ENCODE data around the gene MUC3A. TPM values are rescaled to one million over a fixed set of nuclear protein-coding genes. Genes with fewer than 3 reads are reported as not detected.

MUC3A gene
- total RNA-seq, 2 donors from 2014 or later = 0.49 TPM; not detected in 1

- Histone ChIP-seq H3K4me3 (no peak overlapping the region), H3K9me3 (no peaks in the 10 kb centered on the region), H3K36me3 (no peaks in the 10 kb centered on the region), H3K27ac (no peak overlapping the region), H3K27me3 (replicated peaks; ENCODE audit: insufficient read depth) (peaks cover 3% of the 10 kb centered on the region), H3K4me1 (ENCODE audit: control insufficient read depth in 1 of 2, low read depth in 2 of 2) (no peaks in the 10 kb centered on the region)
- ATAC-seq (ENCODE audit: insufficient number of reproducible peaks, low FRiP score, low read depth) (no peak), DNase-seq (ENCODE audit: low spot score) (no peak)
- no peak for TF ChIP-seq CTCF (IDR thresholded peaks at IDR 0.05)
Observed at GRCh38 chr7:100959894-100960293, 10.6 kb downstream of the MUC3A start.

- DNase-seq (ENCODE audit: low spot score) = no peak
- Histone ChIP-seq H3K27ac (no peak overlapping the region), H3K27me3 (replicated peaks; ENCODE audit: insufficient read depth) (peaks cover 19% of the 10 kb centered on the region), H3K36me3 (no peaks in the 10 kb centered on the region), H3K4me3 (no peak overlapping the region), H3K9me3 (no peaks in the 10 kb centered on the region), H3K4me1 (ENCODE audit: control insufficient read depth in 1 of 2, low read depth in 2 of 2) (peaks cover 13 to 15% of the 10 kb centered on the region in 2 donors)
- no peak for ATAC-seq (ENCODE audit: insufficient number of reproducible peaks, low FRiP score, low read depth)
- no peak for TF ChIP-seq CTCF (IDR thresholded peaks at IDR 0.05)
Observed at GRCh38 chr7:100962537-100962936, 13.2 kb downstream of the MUC3A start.

- no peak for ATAC-seq (ENCODE audit: insufficient number of reproducible peaks, low FRiP score, low read depth)
- Histone ChIP-seq H3K4me1 (ENCODE audit: control insufficient read depth in 1 of 2, low read depth in 2 of 2) (peaks cover 13 to 15% of the 10 kb centered on the region in 2 donors), H3K9me3 (no peaks in the 10 kb centered on the region), H3K4me3 (no peak overlapping the region), H3K27me3 (replicated peaks; ENCODE audit: insufficient read depth) (peaks cover 22% of the 10 kb centered on the region), H3K36me3 (no peaks in the 10 kb centered on the region), H3K27ac (no peak overlapping the region)
- TF ChIP-seq CTCF (IDR thresholded peaks at IDR 0.05) = no peak
- no peak for DNase-seq (ENCODE audit: low spot score)
Observed at GRCh38 chr7:100963386-100963785, 14.1 kb downstream of the MUC3A start.

GRCh38 chr7:100963874-100964273, 14.5 kb downstream of the MUC3A start:
- Histone ChIP-seq H3K9me3 (no peaks in the 10 kb centered on the region), H3K36me3 (no peaks in the 10 kb centered on the region), H3K4me3 (no peak overlapping the region), H3K27me3 (replicated peaks; ENCODE audit: insufficient read depth) (peaks cover 22% of the 10 kb centered on the region), H3K4me1 (ENCODE audit: control insufficient read depth in 1 of 2, low read depth in 2 of 2) (peaks cover 13 to 15% of the 10 kb centered on the region in 2 donors), H3K27ac (no peak overlapping the region)
- no peak for DNase-seq (ENCODE audit: low spot score)
- ATAC-seq (ENCODE audit: insufficient number of reproducible peaks, low FRiP score, low read depth) = no peak
- no peak for TF ChIP-seq CTCF (IDR thresholded peaks at IDR 0.05)

- no peaks in the 10 kb centered on the region for H3K36me3 ChIP-seq
- peaks cover 13 to 15% of the 10 kb centered on the region in 2 donors for H3K4me1 ChIP-seq (ENCODE audit: control insufficient read depth in 1 of 2, low read depth in 2 of 2)
- peaks cover 22% of the 10 kb centered on the region for H3K27me3 ChIP-seq (replicated peaks; ENCODE audit: insufficient read depth)
- DNase-seq (ENCODE audit: low spot score) = no peak
- no peak for ATAC-seq (ENCODE audit: insufficient number of reproducible peaks, low FRiP score, low read depth)
- no peak overlapping the region for H3K27ac ChIP-seq
- no peaks in the 10 kb centered on the region for H3K9me3 ChIP-seq
- no peak overlapping the region for H3K4me3 ChIP-seq
- no peak for TF ChIP-seq CTCF (IDR thresholded peaks at IDR 0.05)
Observed at GRCh38 chr7:100964630-100965029, 15.3 kb downstream of the MUC3A start.

Data from thoracic aorta (tissue), 2 donors.